Astrocyte of the spinal cord (primary cell): ENCODE measurements around the gene STARD5.
"Not testable (repeated sequence)": the region's sequence is repeated elsewhere in the genome, so short reads cannot be mapped to it uniquely, and the experiment has no call there.

Source experiments
- DNase-seq: peaks from one replicate; pipeline ENCODE4 v3.0.0; 2011; ENCODE audit warnings: low read depth, low spot score
- H3K4me3 ChIP-seq: 2 replicates; pipeline ENCODE4 v1.5.1; 2011; ENCODE audit warnings: low read depth, mild to moderate bottlenecking, low read length, moderate library complexity
- in situ Hi-C: cut with HindIII; loops from 2 replicates; pipeline ENCODE4 v1.10.0; 2017; ENCODE audit warnings: low sequenced_read_pairs
- TF ChIP-seq, protein P1 (sequence below): IDR thresholded peaks from 2 replicates; pipeline ENCODE4 v1.5.1; 2012; ENCODE audit warnings: low read depth, mild to moderate bottlenecking, low read length, inconsistent platforms

STARD5 gene

DNA sequence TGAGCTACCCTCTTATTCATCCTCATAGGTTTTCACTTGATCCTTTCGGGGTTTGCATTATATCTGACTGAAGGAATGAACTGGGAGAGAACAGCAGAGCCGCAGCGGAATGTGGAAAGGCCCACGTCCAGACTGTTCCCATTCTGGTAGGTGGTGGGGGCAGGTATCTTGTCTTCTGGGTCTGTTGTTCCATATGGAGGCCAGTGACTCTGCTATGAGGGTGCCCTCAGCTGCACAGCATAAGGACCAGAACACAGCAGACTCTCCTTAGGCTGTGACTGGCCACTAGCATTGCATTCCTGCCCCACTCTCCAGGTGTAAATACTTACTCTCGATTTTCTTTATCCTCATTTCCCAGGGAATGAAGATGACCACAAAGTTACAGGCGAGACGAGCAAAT is 38.0 kb upstream of the STARD5 start:
- in situ Hi-C loops, result no loop called here
- no peak for DNase-seq
- no peak overlapping the region for H3K4me3 ChIP-seq
- TF ChIP-seq, protein P1, sequence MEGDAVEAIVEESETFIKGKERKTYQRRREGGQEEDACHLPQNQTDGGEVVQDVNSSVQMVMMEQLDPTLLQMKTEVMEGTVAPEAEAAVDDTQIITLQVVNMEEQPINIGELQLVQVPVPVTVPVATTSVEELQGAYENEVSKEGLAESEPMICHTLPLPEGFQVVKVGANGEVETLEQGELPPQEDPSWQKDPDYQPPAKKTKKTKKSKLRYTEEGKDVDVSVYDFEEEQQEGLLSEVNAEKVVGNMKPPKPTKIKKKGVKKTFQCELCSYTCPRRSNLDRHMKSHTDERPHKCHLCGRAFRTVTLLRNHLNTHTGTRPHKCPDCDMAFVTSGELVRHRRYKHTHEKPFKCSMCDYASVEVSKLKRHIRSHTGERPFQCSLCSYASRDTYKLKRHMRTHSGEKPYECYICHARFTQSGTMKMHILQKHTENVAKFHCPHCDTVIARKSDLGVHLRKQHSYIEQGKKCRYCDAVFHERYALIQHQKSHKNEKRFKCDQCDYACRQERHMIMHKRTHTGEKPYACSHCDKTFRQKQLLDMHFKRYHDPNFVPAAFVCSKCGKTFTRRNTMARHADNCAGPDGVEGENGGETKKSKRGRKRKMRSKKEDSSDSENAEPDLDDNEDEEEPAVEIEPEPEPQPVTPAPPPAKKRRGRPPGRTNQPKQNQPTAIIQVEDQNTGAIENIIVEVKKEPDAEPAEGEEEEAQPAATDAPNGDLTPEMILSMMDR, result no peak

DNA sequence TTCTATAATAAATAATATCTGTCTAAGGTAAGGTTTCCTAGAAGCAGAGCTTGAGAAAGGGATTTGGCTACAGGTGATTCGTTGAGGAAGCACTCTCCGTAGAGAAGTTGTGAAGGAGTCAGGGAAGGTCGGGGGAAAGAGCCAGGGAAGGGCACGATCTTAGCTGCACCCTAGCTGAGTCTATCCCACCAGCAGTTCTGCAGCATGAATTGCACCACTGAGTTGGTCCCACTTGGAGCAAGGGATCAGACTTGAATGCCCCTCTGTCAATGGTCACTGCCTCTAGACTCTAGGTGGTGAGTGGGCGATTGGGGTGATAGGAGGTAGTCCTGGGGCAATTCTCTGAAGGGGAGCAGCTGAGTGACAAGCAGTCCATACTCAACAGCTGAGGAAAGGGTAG is 36.5 kb upstream of the STARD5 start:
- TF ChIP-seq, protein P1, result no peak
- no peak overlapping the region for H3K4me3 ChIP-seq
- DNase-seq, result no peak
- in situ Hi-C loops, result no loop called here

DNA sequence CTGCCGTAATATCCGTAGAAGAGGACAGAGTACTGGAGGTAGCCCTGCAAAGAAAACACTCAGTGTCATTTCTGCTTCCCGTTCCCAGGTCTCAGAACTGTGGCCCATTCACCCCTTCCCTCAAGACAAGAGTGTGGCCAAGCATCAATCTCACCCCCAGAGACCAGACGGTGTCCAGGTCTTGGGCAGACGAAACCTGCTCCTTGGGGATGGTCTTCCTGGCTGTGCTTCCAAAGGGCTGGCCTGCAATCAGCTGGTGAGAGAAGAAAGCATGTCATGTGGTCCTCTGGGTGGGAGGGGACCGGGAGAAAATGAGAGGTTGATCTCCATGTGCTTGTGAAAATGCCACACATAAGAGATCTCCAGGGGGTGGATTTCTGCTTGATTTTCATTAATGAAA is 34.3 kb upstream of the STARD5 start:
- no peak overlapping the region for H3K4me3 ChIP-seq
- in situ Hi-C loops, result no loop called here
- no peak for DNase-seq
- TF ChIP-seq, protein P1, result no peak

DNA sequence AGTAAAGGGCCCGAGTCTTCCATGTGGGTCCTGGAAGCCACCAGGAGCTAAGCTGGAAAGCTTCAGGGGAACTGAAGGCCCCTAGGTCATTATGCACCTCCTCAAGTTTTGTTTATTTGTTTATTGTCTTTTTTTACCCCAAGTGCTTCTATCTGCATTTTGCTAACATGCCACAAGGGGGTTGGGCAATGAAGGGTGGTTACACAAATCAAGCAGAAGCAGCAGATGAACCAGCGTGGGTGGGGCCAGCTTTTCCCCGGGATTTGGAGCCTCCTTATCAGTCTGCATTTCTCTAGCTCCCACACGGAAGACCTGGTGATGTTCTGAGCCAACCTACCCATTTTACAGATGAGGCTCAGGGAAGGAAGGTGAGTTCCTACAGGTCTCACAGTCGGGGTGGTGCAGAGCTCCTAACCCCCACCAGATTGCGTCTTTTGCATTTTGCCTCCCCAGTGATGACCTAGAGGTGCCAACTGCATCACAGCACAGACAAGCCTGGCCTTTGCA is 33.3 kb upstream of the STARD5 start:
- TF ChIP-seq, protein P1, result peak; percentile 5
- in situ Hi-C loops, result no loop called here
- no peak overlapping the region for H3K4me3 ChIP-seq
- no peak for DNase-seq

DNA sequence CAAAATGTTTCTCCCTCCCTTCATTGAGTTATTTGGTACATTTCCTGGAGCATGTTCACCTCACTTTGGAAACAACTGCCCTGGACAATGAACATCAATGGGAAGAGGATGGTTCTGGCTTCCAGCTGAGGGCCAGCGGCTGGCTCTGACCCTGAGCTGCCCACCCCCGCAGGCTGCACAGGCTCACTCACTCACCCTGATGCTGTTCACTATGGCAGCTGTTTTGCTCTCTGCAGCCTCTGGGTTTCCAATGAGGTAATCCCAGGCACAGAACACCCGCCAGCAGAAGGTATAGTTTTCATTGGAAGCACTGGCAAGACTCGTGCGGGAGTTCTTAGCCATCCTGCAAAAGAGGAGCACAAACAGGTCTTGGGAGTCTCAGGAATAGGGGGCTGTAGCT is 32.3 kb upstream of the STARD5 start:
- in situ Hi-C loops, result no loop called here
- H3K4me3 ChIP-seq, result no peak overlapping the region
- TF ChIP-seq, protein P1, result no peak
- DNase-seq, result no peak

DNA sequence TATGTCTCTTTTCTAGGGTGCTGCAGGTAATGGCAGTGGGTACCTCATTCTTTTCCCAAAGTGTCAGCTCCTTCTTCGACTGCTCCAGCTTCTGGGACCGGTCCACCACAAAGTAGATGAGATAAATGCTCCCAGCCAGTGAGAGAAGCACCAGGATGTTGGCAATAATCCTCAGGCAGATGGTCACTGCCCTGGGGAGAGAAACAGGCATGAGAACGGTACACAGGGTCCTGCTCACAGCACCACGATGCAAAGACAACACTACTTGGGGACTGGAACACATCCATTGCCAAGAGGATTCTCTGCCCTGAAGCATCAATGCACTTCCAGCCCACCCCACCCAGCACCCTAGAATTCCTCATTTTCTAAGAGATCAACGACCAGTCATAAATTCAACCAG is 27.7 kb upstream of the STARD5 start:
- no peak for DNase-seq
- in situ Hi-C loops, result no loop called here
- H3K4me3 ChIP-seq, result no peak overlapping the region
- TF ChIP-seq, protein P1, result no peak

DNA sequence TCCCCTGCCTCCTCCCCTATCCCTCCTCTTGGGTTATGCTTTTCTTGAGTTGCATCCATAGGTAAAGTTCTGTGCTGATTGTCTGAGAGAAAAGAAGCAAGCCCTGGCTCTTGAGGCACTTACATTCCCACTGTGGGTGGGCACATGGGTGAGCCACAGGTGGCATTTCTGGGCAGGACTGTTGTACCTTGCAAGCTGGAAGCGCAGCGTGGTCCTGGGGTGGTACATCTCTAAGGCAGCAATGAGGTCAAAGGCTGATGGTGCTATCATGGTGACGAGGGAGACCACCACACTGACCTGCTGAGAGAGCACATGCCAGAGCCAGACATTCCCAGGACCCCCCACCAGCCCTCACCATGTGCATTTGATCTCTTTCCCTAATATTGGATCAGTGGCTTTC is 25.3 kb upstream of the STARD5 start:
- in situ Hi-C loops, result no loop called here
- TF ChIP-seq, protein P1, result no peak
- no peak for DNase-seq
- H3K4me3 ChIP-seq, result no peak overlapping the region

DNA sequence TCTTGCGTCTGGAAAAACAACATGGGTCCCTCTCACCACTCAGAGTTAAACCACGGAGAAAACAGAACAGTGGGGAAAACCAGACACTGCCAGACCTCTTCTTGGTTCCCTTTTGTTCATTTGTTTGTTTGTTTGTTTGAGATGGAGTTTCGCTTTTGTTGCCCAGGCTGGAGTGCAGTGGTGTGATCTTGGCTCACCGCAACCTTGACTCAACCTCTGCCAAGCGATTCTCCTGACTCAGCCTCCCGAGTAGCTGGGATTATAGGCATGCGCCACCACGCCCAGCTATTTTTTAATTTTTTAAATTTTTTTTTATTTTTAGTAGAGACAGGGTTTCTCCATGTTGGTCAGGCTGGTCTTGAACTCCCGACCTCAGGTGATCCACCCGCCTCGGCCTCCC is 24.8 kb upstream of the STARD5 start:
- DNase-seq, in situ Hi-C loops, H3K4me3 ChIP-seq: not testable (repeated sequence)
